Measurements from ENCODE around the gene EHD3.

The EHD3 gene

GRCh38 chr2:31266804-31267203 lies 32.9 kb downstream of the EHD3 start:
- no peak for TF ChIP-seq ZFX (IDR thresholded peaks at IDR 0.05)
- TF ChIP-seq, protein P1, sequence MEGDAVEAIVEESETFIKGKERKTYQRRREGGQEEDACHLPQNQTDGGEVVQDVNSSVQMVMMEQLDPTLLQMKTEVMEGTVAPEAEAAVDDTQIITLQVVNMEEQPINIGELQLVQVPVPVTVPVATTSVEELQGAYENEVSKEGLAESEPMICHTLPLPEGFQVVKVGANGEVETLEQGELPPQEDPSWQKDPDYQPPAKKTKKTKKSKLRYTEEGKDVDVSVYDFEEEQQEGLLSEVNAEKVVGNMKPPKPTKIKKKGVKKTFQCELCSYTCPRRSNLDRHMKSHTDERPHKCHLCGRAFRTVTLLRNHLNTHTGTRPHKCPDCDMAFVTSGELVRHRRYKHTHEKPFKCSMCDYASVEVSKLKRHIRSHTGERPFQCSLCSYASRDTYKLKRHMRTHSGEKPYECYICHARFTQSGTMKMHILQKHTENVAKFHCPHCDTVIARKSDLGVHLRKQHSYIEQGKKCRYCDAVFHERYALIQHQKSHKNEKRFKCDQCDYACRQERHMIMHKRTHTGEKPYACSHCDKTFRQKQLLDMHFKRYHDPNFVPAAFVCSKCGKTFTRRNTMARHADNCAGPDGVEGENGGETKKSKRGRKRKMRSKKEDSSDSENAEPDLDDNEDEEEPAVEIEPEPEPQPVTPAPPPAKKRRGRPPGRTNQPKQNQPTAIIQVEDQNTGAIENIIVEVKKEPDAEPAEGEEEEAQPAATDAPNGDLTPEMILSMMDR (conservative IDR thresholded peaks at IDR 0.05) = no peak
- H3K27ac ChIP-seq = no peak overlapping the region

GRCh38 chr2:31267437-31268120 lies 33.6 kb downstream of the EHD3 start:
- H3K27ac ChIP-seq = no peak overlapping the region
- no peak for TF ChIP-seq ZFX (IDR thresholded peaks at IDR 0.05)
- TF ChIP-seq, protein P1 (conservative IDR thresholded peaks at IDR 0.05) = no peak

GRCh38 chr2:31268344-31268743 lies 34.4 kb downstream of the EHD3 start:
- no peak overlapping the region for H3K27ac ChIP-seq
- TF ChIP-seq, protein P1 (conservative IDR thresholded peaks at IDR 0.05) = no peak
- TF ChIP-seq ZFX (IDR thresholded peaks at IDR 0.05) = no peak

- TF ChIP-seq, protein P1 (conservative IDR thresholded peaks at IDR 0.05) = no peak
- no peak for TF ChIP-seq ZFX (IDR thresholded peaks at IDR 0.05)
- H3K27ac ChIP-seq = no peak overlapping the region
Observed at GRCh38 chr2:31269087-31269486, 35.1 kb downstream of the EHD3 start.

DNA sequence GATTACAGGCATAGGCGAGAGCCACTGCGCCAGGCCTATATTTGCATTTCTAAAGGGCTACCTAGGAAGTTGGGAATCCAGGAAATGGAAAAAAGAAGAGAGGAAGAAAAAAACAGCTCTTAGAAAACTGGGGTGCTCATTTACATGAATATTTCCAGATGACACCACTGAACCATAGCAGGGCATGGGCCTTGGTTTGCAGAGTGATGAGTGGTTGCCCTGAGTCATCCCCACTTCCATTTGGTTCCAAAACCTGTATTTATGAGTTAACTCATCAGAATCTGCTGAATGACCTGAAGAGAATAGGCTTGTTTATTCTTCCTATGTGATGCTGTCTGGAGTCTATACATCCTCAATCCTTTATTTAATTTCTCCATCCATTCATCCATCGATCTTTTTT lies 36.2 kb downstream of the EHD3 start:
- TF ChIP-seq ZFX (IDR thresholded peaks at IDR 0.05) = no peak
- TF ChIP-seq, protein P1 (conservative IDR thresholded peaks at IDR 0.05) = no peak
- H3K27ac ChIP-seq = no peak overlapping the region

GRCh38 chr2:31270822-31271231 lies 36.9 kb downstream of the EHD3 start:
- TF ChIP-seq ZFX (IDR thresholded peaks at IDR 0.05) = no peak
- TF ChIP-seq, protein P1 (conservative IDR thresholded peaks at IDR 0.05) = no peak
- H3K27ac ChIP-seq = no peak overlapping the region

DNA sequence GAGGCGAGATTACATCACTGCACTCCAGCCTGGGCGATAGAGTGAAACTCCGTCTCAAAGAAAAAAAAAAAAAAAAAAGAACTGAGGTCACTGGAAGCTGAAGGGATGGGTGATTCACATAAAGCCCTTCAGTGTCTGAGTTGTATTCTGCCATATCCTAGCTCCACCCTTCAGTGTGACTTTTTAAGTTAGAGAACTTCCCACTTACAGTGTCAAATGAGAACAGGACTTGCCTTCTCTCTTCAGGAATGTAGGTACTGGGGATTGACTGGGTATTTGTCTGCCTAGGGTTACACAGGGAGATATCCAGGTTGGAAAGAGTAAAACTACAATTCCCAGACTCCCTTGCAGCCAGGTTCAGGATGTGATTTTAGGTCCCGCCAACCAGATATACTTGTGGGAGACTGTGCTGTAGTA lies 37.9 kb downstream of the EHD3 start:
- TF ChIP-seq, protein P1 (conservative IDR thresholded peaks at IDR 0.05) = no peak
- no peak for TF ChIP-seq ZFX (IDR thresholded peaks at IDR 0.05)
- no peak overlapping the region for H3K27ac ChIP-seq

Measured in C4-2B (cell line).